NCI-H345 treated with DMSO at 0.1 percent for 48 hours (cell line): Measurements from ENCODE around the gene KBTBD6.
"Not testable (repeated sequence)": the region's sequence is repeated elsewhere in the genome, so short reads cannot be mapped to it uniquely, and the experiment has no call there.

Experiments
- DNase-seq: peaks from one replicate; lab custom pipeline; 2025; ENCODE audit not compliant: unreplicated experiment; lab: John Stamatoyannopoulos, UW

Gene KBTBD6

DNA sequence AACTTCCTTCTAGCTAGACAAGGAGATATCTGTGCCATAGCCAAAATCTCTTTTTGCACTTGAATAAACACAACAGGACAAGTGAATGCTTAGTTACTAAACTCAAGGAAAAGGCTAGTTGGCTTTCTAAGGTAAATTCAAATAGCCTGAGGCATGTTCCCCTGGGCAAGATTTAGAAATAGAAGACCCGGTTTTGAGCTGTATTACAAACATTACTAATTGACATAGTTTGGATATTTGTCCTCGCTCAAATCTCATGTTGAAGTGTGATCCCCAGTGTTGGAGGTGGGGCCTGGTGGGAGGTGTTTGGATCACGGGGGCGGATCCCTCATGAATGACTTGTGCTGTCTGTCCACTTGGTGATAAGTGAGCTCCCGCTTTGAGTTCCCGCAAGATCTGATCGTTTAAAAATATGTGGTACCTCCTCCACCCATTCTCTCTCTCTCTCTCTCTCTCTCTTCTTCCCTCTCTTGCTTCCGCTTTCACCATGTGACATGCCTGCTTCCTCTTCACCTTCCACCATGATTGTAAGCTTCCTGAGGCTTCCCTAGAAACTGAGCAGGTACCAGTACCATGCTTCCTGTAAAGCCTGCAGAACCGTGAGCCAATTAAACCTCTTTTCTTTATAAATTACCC, 3.9 kb upstream of the KBTBD6 start:
- DNase-seq = no peak

DNA sequence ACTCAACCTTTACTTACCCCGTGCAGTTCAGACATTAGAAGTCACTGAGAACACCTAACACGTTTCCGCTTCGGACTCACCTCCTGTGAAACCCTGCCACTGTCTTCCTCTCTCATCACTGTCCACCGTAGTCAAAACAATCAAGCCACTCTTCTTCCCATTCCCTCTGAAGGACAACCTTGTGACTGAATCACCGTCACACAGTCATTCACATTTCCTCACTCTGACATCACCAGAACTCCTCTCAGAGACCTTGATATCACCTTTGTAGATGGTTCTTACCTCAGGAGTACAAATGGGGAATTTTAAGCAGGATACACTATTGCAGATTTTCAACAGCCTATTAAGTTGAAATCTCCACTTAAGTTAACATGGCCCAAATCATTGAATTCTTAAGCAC, 1.3 kb upstream of the KBTBD6 start:
- DNase-seq = no peak

DNA sequence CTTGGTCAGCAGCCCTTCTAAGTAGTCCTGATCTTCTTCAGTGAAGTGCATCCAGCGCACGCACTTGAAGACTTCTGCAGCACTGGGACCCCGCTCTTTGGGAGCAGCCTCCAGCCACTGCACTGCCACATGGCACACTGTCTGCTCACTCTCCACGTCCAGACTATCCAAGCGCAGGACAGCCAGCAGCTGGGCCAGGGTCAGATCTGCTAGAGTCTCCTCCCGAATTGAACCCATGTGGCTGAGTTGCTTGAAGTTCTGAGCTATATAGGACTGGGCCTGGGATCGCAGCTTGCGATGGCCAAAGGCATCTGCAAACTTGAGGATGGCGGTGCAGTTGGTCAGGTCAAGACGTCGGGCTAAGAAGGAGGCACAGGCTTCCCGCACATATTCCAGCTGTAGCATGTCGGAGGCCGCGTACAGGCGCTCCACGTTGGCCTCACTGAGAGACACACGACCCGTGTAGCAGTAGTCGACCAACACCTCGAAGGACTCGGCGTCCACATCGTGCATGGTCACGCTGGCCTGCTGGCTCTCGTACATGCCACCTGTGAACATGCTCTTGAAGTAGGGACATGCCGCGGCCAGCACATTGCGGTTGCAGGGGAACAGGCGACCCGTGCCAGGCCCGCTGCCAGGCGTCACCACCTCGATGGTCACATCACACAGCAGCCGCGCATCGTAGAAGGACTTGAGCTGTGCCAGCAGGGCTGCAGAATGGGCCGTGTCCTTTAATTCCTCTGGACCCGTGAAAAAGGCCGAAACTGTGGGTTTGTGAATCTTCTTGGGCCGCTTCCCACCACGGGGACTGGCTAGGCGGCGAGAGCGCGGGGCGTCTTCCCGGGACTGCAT, 716 bp downstream of the KBTBD6 start:
- peak; percentile 23 for DNase-seq

DNA sequence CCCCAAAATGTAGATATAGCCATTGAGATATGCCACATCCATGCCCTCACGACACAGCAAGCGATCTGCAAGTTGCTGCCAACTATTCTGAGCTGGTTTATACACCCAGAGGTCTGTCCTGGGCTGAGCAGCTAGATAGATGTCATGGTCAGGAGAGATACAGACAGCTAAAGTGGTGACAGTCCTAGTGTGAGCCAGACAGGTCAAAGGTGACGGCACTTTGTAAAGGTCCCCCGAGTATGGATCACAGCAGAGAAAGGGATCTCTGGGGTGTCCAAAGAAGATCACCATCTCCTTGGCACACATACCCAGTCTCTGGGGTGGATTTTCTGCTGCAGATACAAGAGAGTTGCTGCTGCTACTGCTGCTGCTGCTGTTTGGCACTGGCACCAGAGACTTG, 1.4 kb downstream of the KBTBD6 start:
- not testable (repeated sequence) for DNase-seq

DNA sequence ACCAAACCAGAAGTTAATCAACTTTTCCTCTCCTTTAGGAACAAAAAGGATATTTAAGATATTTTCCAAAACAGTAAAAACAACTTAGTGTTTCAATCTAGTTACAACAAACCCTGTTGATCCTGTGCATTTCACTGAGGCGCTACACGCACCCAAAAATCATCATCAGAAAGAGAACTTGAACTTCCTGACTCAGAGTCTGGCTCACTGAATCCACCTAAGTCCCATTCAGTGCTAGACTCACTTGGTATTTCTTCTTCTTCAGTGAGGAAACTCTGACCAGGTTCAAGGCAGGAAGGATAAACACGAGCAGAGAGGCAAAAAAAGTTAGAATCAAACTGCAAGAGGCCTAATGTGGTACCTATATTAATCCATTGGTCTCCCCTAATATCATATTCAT, 2.2 kb downstream of the KBTBD6 start:
- DNase-seq = no peak

DNA sequence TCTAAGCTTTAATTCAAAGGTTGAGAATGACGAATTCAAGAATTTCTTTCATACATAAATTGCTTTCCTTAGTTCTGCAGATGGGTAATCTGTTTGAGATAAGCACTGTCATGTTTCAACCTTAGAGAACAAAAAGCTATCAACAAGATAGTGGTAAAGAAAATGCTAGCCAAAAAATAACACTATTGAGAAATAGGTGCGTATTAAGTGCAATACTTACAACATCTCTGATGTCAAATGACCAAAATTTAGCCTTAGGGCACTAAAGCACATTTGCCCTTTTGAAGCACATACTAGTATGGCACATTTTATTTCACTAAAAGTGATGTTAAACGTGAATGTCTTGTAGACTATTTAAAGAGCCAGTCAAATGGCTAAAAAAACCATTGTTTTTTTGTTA, 4.9 kb downstream of the KBTBD6 start:
- DNase-seq = no peak

DNA sequence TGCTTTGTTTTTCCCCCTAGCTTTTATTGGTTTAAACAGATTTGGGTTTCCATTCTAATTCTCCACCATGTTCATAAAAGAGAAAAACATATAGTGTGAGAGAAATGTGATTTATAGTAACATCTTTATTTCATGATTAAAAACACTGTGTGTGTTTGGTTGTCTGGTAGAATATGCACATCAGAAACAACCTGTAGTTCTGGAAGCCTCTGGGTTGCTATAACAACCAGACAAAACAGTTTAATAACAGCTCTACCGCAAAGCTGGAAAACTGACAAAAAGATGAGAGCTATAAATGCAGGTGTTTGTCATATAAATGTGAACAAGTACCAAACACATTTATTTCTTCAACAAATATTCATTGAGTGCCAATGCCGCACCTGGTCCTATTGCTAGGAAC, 9.8 kb downstream of the KBTBD6 start:
- DNase-seq = no peak

DNA sequence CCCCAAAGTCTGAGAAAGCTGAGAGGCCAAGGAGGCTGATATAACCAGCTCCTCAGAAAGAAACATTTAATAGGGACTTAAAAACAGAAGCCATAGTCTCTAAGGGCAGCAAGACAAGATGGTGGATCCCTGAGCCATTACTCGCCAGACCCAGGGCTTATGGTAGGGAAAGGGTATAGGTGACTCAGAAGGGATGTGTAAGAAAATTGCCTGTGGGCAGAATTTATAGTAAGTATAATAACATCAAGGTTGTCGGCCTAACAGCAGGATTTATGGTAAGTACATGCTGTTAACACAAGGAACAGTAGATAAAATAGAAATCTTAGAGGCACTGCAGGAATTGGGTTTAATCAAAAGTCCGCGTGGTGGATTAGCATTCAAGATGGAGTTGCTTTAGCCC, 14.7 kb downstream of the KBTBD6 start:
- DNase-seq = no peak

DNA sequence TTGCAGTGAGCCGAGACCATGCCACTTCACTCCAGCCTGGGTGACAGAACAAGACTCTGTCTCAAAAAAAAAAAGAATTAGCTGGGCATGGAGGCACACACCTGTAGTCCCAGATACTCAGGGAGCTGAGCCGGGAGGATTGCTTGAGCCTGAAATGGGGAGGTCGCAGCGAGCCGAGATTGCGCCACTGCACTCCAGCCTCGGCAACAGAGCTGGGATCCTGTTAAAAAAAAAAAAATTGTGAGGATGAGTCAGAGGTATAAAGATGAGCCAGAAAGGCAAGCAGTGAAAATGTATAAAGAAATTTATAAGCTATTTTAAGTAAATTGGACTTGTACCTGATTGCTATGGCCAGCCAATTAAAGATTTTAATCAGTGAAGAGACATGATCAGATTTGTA, 21.1 kb downstream of the KBTBD6 start:
- no peak for DNase-seq

DNA sequence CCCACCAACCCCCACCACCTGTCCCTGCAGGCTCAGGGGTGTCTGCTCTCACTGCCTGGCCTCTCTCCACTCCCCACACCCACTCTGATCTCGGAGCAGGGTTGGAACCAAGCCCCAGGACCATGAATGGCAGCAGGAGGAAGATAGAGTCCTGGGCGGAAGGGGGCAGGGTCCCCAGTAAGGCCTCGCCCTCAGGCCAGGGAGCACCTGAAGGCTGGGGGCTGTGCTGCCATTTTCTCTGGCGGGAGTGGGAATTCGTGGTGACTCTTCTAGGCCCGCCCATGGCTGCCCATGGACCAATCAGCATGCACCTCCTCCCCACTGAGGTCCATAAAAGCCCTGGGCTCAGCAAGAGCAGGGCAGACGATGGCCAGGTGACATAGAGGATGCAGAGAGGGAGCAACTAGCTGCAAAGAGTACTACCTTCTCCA, 25.0 kb downstream of the KBTBD6 start:
- DNase-seq = no peak

DNA sequence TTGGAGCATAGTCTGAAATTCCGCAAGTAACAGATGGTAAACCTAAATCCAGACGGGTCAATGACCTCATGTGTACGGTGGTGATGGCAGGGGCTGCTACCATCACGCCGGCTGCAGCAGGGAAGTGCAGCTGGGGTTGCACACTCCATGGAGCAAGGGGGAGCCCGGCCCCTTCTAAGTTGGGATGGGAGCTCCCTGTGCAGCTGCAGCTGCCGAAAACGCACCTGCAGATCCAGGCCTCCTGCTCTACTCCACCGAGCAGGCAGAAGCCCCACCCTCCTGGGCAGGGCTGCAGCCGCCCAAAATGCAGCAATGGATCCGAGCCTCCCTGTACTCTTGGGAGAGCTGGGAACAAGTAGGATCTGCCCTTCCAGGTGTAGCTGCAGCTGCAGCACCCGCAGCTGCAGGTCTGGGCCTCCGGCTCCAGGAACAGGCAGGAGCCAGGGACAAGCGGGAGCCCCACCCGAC, 25.5 kb downstream of the KBTBD6 start:
- no peak for DNase-seq

DNA sequence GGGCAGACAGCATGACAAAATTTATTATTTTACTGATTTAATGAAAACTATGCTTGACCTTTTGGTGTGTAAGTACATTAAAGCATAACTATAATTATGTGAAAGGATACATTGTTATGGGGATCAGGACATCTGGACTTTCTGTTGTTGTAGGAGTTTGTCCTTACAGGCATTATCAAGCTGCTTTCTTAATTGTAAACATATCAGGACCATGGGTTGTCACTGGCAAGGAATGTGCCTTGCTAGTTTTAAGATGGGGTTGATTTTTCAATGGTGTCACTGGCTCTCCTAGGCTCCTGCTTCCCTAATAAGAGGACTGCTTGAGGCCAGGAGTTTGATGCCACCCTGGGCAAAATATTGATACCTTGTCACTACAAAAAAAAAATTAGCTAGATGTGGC, 32.6 kb downstream of the KBTBD6 start:
- no peak for DNase-seq

DNA sequence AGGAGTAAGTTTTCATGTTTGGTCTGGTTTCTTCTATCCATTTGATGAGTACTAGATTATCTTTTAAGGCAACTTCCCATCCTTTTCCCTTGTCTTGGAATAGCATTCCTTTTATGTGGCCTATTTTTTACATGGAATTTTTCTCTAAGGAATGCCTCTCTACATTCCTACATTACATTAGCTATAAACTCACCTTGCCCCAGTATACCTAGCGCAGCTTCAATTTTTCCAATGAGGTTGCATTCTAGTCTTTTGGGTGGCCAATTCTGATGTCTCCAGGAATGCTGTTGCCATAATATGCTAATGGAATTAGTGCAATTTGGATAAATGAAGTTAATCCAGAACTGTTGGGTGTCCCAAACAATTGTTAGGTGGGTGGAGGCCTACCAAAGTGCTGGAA, 33.8 kb downstream of the KBTBD6 start:
- DNase-seq = no peak

DNA sequence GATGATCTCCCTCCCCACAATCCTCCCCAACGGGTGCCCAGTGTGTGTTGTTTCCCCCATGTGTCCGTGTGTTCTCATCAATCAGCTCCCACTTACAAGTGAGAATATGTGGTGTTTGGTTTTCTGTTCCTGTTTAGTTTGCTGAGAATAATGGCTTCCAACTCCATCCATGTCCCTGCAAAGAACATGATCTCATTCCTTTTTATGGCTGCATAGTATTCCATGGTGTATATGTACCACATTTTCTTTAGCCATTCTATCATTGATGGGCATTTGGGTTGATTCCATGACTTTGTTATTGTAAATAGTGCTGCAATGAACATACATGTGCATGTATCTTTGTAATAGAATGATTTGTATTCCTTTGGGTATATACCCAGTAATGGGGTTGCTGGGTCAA, 36.9 kb downstream of the KBTBD6 start:
- DNase-seq = not testable (repeated sequence)

DNA sequence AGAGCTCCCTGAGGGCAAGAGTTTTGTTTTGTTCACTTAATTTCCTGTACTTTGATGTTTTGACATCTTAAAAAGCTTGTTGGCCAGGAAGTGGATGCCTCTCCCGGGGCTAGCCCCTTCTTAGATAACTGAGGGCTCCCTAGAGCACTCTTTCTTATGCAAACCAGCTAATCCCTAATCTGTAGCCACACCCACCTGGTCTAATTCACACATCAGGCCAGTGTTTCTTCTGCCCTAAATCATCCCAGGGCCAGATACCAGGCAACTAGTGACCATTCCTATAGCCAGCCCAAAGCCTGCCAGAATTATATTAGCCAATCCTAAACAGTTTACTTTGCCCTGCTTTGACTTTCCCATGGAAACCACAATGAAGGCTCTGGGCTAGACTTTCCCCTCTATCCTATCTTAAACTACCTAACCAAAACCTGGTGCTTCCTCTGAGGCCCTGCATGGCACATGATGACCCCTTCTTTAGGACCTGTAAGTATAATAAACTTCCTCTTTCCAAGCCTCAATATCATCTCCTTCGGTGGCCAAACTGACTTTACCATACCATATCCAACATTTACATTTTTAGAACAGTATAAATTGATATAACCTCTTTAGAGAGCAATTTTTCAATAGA, 46.5 kb downstream of the KBTBD6 start:
- no peak for DNase-seq

DNA sequence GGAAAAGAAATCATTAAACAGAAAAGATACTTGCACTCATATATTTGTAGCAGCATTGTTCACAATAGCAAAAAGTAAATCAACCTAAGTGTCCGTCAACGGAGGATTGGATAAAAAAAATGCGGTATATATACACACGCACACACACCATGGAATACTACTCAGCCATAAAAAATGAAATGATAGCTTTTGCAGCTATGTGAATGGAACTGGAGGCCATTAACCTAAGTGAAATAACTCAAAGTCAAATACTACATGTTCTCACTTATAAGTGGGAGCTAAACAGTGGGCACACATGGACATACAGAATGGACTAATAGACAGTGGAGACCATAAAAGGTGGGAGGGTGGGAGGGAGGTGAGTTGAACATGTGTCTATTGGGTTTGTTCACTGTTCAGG, 52.9 kb downstream of the KBTBD6 start:
- no peak for DNase-seq
